Activated CD4-positive, alpha-beta T cell treated with anti-CD3 and anti-CD28 coated beads, Interleukin-2, amount 50 U/mL, for 48 hours (primary cell): ENCODE data around the gene KIAA1671.
"Not testable (repeated sequence)": the region's sequence is repeated elsewhere in the genome, so short reads cannot be mapped to it uniquely, and the experiment has no call there.

Experiments used
- DNase-seq, 2 experiments: peaks; one replicate each; pipeline ENCODE4 v3.0.0-alpha.2; 2020

Gene KIAA1671

DNA sequence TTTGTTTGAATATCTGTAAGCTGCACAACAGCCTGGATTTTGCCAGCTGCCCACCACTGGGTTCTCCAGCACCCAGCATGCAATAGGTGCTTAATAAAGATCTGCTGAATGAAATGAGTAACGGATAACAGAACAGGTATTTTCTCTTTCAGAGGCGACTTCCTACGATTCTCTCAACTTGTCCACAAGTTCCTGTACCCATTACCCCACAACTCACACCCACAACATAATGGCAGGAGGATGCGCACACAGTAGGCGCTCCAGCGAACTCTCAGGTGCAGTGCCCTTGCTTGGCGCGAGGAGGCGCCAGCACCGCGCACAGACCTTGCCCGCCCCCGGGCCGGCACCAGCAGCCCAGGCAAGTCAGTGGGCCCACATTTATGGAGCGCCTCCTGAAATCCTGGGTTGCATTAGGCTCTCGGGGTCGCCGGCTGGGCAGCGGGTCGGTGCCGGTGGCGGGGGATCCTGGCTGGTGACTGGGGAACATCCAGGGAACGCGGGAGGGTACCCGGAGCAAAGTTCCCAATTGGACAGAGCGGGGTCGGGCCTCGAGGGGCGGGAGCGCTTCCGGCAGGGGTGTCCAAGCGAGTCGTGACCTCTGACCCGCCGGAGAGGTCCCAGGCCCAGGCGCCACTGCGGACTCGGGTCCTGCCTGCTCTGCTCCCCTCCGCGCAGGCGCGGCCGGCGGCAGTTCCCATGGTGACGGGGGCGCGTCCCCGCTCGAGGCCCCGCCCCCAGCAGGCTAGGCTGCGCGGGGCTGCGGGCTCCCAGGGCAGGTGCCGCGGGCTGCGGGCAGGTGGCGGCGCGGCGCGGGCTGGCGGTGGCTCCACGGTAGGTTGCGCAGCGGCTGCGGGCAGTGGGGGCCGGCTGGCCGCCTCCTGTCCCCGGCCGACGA lies at the start of gene KIAA1671:
TSS of gene KIAA1671 (plus strand) at position 775 of the 895 bp plus-strand sequence. CDS start 75,284 bp downstream, outside the sequence.
- peak; percentile 85 to 86 for DNase-seq

DNA sequence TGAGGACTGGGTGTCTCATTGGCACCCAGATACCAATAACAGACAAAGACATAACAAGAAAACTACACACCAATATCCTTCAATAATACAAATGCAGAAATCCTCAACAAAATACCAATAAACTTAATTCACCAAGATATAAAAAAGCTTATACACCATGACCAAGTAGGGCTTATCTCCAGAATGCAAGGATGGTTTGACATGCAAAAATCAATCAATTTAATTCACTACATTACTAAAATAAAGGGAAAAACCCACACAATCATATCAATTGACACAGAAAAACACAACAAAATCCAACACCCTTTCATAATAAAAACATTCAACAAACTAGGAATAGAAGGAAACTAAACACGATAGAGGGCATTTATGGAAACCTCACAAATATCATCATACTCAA lies 46.6 kb upstream of the KIAA1671 start:
- no peak for DNase-seq

DNA sequence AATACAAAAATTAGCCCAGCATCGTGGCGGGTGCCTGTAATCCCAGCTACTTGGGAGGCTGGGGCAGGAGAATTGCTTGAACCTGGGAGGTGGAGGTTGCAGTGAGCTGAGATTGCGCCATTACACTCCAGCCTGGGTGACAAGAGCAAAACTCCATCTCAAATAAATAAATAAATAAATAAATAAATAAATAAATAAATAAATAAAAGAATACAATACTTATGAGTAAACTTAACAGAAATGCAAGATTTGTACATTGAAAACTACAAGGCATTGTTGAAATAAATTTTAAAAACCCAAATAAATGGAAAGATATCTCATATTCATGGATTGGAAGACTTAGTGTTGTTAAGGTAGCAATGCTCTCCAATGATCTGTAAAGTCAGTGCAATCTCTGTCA lies 45.4 kb upstream of the KIAA1671 start:
- DNase-seq: not testable (repeated sequence)

DNA sequence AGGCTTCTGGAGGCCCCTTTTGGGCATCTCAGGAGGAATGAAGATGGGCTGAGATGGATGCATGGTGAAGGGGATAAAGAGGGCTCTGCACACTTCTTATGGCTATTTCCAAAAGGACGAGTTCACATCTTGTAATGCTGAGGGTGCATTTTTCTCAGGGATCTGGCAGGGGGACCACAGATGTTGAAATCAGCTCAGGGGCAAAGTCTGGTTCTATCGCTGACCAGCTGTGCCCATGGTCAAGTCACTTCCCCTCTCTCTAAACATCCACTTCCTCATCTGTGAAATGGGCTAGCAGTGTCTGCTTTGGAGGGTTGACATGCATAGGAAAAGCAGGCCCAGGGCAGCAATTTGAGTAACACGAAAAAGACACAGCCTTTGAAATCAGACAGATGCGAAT lies 32.5 kb upstream of the KIAA1671 start:
- no peak for DNase-seq

DNA sequence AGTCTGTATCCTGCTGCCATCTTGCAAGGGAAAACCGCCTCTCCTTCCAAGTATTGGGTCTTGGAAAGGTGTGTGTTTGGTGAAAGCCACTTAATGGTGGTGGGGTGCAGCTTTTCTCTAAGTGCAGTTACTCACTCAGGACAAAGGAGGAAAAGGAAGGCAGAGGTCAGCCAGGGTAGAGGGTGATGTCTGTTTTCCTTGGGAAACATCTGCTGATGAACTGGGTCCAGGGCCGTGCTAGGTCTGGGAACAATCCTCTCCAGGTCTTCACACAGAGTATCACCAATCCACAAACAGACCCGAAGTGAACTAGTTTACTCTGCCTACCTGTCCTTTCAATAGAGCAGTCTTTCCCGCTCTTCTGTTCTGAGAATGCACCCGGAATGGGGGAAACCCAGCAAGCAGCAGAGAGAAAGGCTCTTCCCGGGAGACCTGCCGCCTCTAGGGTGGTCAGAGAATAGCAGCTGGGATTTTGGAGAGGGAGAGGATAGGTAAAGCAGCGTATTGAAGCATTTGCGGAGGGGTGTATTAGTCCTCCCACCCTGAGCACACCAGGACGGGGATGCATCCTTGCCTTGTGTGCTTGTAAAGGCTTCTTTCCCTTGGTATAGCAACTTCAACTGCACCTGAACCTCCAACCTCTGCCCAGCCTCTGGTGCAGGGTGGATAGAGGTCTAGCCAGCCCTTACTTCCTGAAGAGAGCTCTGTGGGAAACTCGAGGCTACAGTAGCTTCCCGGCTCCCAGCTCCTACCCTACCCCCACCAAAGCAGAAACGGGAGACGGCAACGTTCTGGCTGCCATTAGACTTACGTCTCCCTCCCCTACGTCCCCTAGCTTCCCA lies 26.7 kb upstream of the KIAA1671 start:
- no peak for DNase-seq

DNA sequence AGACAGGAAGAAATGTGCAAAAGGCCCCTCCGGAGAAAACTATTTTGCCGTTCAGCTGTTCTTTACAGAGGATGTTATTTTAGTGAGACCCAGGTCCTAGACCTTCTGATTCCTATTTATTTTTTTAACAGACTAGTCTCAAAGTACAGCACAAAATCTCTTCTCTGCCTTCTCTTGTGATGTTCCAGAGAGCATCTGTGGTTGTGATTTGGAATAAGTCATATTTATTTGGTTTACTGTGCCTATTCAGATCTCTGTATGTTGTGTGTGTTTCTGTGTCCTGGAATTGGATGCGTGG lies 26.1 kb upstream of the KIAA1671 start:
- no peak for DNase-seq

DNA sequence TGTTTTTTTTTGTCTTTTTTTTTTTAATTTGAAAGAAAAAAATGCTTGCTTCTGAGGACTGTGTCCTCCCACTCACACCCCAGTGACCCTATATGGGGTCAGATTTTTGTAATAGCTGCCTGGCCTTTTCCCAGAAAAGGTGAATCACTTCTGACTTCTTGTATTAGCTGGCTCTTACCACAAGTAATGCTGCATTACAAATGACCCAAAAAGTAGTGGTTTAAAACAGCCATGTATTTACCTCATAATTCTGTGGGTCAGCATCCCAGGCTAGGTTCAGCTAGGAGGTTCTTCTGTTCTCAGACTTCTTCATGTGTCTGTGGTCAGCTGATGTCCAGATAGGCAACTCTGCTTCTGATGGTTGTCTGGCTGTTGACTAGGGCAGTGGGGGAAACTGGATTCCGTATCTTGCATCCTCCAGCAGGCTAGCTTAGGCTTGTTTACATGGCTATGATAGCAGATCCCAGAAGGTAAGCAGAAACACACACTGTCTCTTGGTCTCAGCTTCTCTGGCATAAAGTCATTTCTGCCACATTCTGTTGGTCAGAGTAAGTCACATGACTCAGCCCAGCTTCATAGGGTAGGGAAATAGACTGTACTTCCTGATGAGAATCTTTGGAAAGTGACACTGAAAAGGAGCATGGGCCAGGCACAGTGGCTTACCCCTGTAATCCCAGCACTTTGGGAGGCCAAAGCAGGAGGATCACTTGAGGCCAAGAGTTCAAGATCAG lies 25.5 kb upstream of the KIAA1671 start:
- no peak for DNase-seq

DNA sequence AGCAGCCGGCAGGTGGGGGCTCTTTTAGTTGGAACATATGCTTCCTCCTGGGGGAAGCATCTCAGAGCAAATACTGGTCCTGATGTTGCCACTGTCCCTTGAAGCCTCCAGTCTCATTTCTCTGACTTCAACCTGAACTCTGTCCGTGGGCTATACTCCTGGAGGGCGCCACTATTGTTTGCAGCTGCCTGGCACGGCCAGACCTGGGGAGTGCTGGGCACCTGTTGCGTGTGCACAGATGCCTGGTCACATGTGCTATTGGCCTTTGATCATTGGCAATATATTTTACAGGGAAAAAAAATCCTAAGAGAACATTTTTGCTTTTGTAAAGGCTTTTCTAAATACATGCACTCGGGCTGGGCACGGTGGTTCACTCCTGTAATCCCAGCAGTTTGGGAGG lies 24.2 kb upstream of the KIAA1671 start:
- DNase-seq: no peak

DNA sequence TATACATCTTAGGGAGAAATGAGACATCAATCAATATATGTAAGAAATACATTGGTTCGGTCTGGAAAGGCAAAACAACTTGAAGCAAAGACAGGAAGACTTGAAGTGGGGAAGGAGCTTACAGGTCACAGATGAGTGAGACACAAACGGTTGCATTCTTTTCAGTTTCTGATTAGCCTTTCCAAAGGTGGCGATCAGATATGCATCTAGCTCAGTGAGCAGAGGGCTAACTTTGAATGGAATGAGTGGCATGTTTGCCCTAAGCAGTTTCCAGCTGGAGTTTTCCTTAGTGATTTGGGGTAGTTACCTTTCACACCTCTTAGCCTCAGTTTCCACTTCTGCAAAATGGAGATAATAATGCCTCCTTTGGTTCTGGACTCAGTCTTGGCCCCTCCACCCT lies 21.8 kb upstream of the KIAA1671 start:
- no peak for DNase-seq

DNA sequence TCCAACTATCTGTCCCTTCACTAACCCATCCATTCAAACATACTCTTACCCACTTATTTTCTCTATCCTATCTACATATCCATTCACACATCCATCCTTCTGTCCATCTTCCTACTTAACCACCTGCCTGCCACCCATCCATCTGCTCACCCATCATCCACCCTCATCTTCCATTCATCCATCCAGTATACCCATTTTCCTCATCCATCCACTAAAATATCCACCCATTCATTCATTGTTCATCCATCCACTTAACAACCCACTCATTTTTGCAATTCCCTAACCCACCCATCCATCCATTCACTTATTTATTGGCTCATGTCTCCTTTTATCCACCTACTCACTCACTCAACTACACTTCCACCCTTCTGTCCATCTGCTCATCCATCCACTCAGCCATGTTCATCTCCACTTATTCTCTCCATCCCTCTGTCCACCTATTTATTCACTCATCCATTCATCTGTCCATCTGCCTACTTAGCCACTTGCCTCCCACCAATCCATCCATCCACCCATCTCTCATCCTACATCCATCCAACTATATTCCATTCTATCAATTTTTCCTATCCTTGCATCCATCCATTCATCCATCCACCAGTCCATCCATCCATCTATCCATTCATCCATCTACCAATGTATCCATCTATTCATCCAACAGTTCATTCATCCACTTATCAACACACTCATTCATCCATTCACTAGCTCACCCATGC lies 16.6 kb upstream of the KIAA1671 start:
- no peak for DNase-seq

DNA sequence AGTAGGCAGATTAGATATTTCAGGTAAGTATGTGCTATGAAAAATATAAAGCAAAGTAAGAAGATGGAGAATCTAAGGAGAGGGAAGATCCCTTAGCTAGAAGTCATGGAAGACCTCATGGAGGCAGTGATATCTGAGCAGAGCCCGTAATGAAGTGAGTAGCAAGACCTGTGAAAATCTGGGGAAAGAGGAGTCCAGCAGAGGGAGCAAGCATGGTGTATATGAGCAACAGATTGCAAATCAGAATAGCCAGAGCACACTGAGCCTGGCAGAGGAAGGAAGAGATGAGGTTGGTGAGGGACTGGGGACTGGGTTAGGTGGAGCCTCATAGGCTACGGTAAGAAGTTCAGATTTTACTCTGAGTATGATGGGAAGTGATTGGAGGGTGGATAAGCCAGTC lies 15.4 kb upstream of the KIAA1671 start:
- DNase-seq: no peak

DNA sequence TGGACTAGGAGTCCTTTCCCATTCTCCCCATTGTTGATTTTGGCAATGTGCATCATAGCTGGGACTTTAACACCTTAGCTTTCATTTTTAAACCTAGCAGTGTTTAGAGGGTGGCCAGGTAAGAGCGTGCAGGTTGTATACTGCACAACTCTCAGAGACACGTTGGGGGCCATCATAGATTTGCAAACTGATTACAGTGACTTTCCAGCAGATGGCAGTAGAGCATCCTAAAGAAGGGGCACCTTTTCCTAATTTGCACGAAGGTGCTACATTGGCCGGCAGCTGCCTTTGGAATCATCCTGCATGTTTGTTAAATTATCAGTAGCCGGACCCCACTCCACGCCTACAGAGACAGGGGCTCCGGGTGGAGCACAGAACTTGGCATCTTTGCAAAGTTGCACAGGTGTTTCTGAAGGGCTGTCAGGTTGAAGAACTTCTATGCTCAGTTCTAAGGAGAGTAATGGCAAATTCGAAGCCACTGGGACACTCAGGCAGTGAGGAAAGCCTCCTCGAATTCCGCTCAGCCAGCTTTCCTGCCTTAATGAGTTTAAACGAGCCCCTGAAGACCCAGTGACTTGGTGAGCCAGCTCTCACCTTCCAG lies 13.7 kb upstream of the KIAA1671 start:
- peak; percentile 7 to 20 for DNase-seq

DNA sequence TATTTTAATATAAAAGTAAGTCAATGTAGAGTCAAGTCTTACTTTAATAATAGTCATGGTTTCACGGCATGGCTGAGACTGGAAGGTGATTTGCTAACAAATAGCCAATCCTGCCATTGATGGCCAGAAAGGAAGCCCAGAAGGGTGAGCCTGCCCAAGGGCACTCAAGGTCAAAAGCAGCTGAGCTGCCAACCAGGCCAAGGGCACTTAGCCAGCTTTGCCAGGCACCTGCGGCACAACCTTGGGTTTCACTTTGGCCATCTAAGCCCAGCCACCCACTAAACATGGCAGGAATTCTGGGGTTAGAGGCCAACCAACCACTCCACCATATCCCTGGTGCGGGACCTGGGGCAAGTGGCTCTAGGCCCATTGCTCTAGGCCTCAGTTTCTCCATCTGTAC lies 10.2 kb upstream of the KIAA1671 start:
- DNase-seq: no peak

DNA sequence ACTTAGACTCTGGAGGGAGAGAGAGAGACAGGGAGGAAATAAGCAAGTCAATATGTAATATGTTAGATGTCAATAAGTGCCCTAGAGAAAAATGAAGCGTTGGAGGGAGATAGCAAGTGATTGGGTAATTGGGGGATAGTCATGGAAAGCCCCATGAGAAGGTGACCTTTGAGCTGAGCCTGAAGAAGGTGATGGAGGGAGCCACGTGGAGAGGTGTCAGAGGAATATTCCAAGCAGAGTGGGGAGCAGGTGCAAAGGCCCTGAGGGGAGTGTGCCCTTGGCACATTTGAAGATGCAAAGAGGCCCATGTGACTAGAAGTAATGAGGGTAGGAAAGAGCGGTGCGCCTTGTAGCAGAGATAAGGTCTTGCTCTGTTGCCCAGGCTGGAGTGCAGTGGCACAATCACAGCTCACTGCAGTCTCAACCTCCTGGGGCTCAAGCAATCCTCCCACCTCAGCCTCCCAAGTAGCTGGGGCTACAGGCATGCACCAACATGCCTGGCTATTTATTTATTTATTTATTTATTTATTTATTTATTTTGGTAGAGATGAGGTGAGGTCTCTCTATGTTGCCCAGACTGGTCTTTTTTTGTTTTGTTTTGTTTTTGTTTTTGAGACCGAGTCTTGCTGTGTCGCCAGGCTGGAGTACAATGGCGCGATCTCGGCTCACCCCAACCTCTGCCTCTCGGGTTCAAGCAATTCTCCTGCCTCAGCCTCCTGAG lies 8.1 kb upstream of the KIAA1671 start:
- DNase-seq: no peak

DNA sequence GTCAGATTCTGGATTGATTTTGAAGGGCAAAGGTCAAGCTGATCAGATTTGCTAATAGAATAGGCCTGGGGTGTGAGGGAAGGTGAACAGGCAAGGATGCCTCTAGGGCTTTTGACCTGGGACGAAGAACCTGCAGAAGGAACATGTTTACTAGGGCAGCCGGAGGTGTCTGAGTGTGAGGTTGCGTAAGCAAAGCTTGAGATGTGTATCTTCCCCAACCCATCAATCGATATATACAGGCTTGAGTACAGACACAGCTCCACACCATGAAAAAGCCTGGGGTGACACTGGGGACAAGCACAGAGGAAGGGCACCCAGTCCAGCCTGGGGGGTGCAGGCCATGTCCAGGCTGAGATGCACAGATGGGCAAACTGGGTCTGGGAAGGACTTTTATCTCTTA lies 7.1 kb upstream of the KIAA1671 start:
- no peak for DNase-seq

DNA sequence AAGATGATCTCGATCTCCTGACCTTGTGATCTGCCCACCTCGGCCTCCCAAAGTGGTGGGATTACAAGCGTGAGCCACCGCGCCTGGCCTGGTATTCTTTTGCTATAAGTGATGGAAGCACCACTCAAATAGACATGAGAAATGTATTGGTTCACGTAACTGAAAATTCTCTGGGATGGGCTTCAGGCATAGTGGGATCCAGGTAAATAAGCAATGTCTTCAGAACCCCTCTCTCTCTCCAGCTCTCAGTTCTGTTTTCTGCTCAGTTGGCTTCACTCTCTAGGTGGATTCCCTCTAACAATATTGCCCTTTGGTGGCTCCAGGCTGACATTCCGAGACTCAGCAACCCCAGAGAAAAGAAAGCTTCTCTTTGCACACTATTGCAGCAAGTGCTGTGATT lies 5.1 kb upstream of the KIAA1671 start:
- DNase-seq: no peak

DNA sequence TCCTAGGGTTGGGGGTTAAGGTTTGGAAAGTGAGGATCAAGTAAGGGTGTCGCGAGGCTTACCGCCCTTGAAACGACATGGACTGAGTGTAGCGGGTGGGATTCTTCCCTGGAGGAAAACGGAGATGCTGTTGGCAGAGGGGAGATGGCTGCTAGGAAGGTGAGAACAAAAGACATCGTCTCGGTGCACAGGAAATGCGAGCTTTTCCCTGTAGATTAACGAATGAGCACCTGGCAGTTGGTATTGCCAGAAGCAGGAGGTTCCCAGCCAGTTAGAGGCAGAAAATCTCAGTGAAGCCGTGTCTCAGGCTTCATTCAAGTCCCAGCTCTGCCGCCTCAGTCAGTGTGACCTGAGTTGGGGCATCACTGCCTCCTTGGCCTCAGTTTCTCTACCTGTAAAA lies 4.6 kb upstream of the KIAA1671 start:
- DNase-seq: no peak

DNA sequence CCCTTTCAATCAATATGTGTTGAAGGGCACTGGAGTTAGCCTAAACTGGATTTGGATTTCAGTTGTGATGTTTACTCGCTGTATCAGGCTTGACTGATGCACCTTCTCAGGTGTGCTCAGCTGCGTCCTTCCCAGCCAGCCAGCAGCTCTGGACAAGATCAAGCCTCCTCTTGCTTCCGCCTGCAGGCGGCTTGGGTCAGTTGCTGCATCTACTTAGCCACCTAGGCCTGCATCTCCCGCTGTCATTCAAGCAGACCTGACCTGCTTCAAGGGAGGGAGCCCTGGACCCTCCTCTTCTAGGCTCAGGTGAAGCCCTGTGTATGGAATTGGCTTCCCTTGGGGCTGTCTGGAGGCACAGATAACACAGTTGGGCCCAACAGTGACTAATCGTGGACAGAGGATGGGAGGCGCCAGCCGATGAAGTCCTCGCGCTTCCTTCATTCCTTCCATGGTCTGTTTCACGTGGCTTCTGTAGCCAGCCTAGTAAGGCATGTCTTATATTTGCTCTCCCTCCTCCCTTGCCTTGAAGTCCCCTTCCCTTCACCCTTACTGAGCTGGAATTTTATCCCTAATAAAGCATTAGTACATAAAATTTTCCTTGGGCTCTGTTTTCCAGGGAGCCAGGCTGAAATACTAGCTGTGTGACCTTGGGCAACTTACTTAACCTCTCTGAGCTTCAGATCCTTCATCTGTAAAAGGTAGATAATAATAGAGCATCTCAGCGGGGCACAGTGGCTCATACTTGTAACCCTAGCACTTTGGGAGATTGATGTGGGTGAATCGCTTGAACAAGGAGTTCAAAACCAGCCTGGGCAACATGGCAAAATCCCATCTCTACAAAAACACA lies 3.9 kb upstream of the KIAA1671 start:
- DNase-seq: no peak

DNA sequence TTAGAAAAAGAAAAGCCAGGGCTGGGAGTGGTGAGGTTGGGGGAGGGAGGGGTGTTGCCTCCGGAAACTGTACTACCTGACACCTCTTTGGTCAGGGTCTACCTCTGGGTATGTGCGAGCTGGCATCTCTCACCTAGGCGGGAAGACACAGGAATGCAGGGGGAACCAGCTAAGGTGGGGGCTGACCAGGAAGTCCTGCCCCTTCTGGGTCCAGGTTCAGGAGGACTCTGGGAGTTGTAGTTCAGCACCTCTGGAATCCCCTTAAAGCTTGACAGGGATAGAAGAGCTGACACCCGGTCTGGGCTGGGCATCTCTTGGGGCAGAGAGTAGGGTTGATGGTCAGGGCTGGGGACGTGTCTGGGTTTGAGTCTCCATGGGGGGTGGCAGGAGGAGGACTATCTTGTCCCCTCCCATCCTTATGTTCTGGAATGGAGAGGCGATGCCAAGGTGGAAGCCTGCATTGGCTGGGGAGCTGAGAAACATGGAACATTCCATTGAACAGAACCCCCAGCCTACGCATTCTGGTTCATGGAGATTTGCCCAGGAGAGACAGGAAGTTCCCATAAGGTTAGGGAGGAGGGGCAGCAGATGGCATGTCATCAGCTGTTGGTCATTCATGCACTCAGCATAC lies 2.1 kb upstream of the KIAA1671 start:
- DNase-seq: no peak

DNA sequence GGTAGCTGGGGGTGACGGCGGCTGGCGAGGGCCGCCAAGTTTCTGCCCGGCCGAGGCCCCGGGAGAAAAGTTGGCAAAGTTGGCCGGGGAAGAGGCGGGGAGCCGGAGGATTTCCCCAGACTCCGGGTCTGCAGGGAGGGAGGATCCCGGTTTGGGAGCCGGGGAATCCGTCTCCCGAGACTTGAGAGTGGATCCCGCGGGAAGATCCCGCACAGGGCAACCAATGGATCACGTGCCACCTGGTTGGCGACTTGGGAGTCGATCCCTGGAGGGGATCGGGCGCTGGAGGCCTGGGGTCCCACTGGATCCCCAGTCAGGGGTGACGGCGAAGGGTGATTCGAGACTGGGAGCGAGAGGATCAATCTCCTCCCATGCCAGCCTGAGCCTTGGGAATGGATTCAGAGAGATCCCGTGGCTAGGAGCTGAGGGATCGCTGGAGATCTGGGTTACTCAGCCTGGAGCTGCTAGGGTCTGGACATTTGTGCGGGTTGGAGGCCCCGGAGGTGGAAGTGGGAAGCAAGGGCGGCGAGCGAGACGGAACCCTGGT lies 394 bp downstream of the KIAA1671 start:
- peak in 1 of 2 experiments; percentile 4 for DNase-seq
